IMR-90 (cell line): ENCODE results near the gene CDKAL1. TPM values are rescaled to one million over a fixed set of nuclear protein-coding genes. Genes with fewer than 3 reads are reported as not detected.

ENCODE experiments used
- ATAC-seq: fragments of 200-7000 bp; cut with Tn5 transposase; 2 replicates; pipeline ENCODE4 v1.9.1; 2020; ENCODE audit warnings: low read depth, mild to moderate bottlenecking, moderate library complexity
- BruUV-seq: library from RNA; stranded (reverse); fragments of 400-500 nt; replicated peaks from 2 replicates; lab custom pipeline; 2021; lab: Mats Ljungman, UMichigan
- CTCF ChIA-PET: fragments of 300-600 bp; formaldehyde crosslinking; extraction: SDS; loops from one replicate; lab custom pipeline; 2021; ENCODE audit warnings: antibody characterized with exemption; lab: Yijun Ruan, JAX
- POLR2A ChIA-PET: fragments of 300-600 bp; sonication (Branson Sonifier 250); formaldehyde crosslinking; loops from one replicate; lab custom pipeline; 2022; ENCODE audit warnings: antibody characterized with exemption; ENCODE audit not compliant: unreplicated experiment; lab: Charles Lee
- DNase-seq: peaks from one replicate; pipeline ENCODE4 v3.0.0; 2013
- H2AFZ ChIP-seq: replicated peaks from 2 replicates; pipeline ENCODE3; 2013; ENCODE audit warnings: low read length, mild to moderate bottlenecking; ENCODE audit not compliant: poor library complexity
- H2AK5ac ChIP-seq: 2 replicates; pipeline ENCODE4 v1.6.1; 2013; ENCODE audit warnings: low read depth, low read length, inconsistent platforms
- H2AK9ac ChIP-seq: replicated peaks from 2 replicates; pipeline ENCODE3; 2013; ENCODE audit warnings: mild to moderate bottlenecking, low read depth, low read length, moderate library complexity; ENCODE audit not compliant: poor library complexity
- H2BK120ac ChIP-seq: 2 replicates; pipeline ENCODE4 v1.6.1; 2013; ENCODE audit warnings: low read depth, low read length, inconsistent platforms
- H2BK15ac ChIP-seq: 3 replicates; pipeline ENCODE4 v1.6.1; 2013; ENCODE audit warnings: low read depth, low read length, inconsistent platforms
- H2BK20ac ChIP-seq: 2 replicates; pipeline ENCODE4 v1.6.1; 2013; ENCODE audit warnings: low read depth, mild to moderate bottlenecking, inconsistent platforms, low read length, moderate library complexity
- H2BK5ac ChIP-seq: 2 replicates; pipeline ENCODE4 v1.6.1; 2013; ENCODE audit warnings: mild to moderate bottlenecking, low read depth, low read length, inconsistent platforms; ENCODE audit not compliant: poor library complexity, severe bottlenecking
- H3K14ac ChIP-seq: replicated peaks from 2 replicates; pipeline ENCODE4 v1.6.1; 2013; ENCODE audit warnings: low read depth, low read length, inconsistent platforms
- H3K18ac ChIP-seq: 2 replicates; pipeline ENCODE4 v1.6.1; 2013; ENCODE audit warnings: low read depth, low read length, control low read depth
- H3K23ac ChIP-seq: 2 replicates; pipeline ENCODE4 v1.6.1; 2013; ENCODE audit warnings: low read depth, low read length, inconsistent platforms
- H3K27ac ChIP-seq: 2 replicates; pipeline ENCODE4 v1.5.1; 2013; ENCODE audit warnings: mild to moderate bottlenecking, control low read depth, low read length; ENCODE audit not compliant: insufficient read depth
- H3K27me3 ChIP-seq: 2 replicates; pipeline ENCODE4 v1.6.1; 2013; ENCODE audit warnings: low read length; ENCODE audit not compliant: control insufficient read depth, insufficient read depth
- H3K36me3 ChIP-seq: 2 replicates; pipeline ENCODE4 v1.6.1; 2013; ENCODE audit warnings: low read length, mixed read lengths; ENCODE audit not compliant: control insufficient read depth, insufficient read depth
- H3K4ac ChIP-seq: 2 replicates; pipeline ENCODE4 v1.6.1; 2013; ENCODE audit warnings: low read depth, low read length, inconsistent platforms
- H3K4me1 ChIP-seq: 2 replicates; pipeline ENCODE4 v1.6.1; 2013; ENCODE audit warnings: low read length, mixed read lengths; ENCODE audit not compliant: control insufficient read depth, insufficient read depth
- H3K4me2 ChIP-seq: 2 replicates; pipeline ENCODE4 v1.6.1; 2013; ENCODE audit warnings: low read depth, mild to moderate bottlenecking, control low read depth, low read length, moderate library complexity
- H3K4me3 ChIP-seq: 2 replicates; pipeline ENCODE4 v1.5.1; 2013; ENCODE audit warnings: low read depth, mild to moderate bottlenecking, control low read depth, low read length, moderate library complexity; ENCODE audit not compliant: insufficient read depth
- H3K56ac ChIP-seq: 2 replicates; pipeline ENCODE4 v1.6.1; 2013; ENCODE audit warnings: low read length, inconsistent platforms; ENCODE audit not compliant: insufficient read depth; ENCODE audit errors: extremely low read depth
- H3K79me1 ChIP-seq, 2 experiments: 2 replicates each; pipeline ENCODE4 v1.6.1; 2013; ENCODE audit warnings: low read length in 2 of 2, inconsistent platforms in 1 of 2, low read depth in 1 of 2
- H3K9ac ChIP-seq: 2 replicates; pipeline ENCODE4 v1.6.1; 2013; ENCODE audit warnings: low read depth, low read length, control low read depth
- H3K9me1 ChIP-seq: 2 replicates; pipeline ENCODE4 v1.6.1; 2013; ENCODE audit warnings: low read length, inconsistent platforms; ENCODE audit not compliant: insufficient read depth
- H3K9me3 ChIP-seq: 2 replicates; pipeline ENCODE4 v1.6.1; 2013; ENCODE audit warnings: low read length; ENCODE audit not compliant: control insufficient read depth, insufficient read depth
- H4K20me1 ChIP-seq: 2 replicates; pipeline ENCODE4 v1.6.1; 2013; ENCODE audit warnings: low read length, inconsistent platforms; ENCODE audit not compliant: insufficient read depth
- H4K5ac ChIP-seq: 2 replicates; pipeline ENCODE4 v1.6.1; 2013; ENCODE audit warnings: mild to moderate bottlenecking, low read depth, low read length, control low read depth
- H4K8ac ChIP-seq, 2 experiments: 2 replicates each; pipeline ENCODE4 v1.6.1; 2013; ENCODE audit warnings: low read depth in 2 of 2, low read length in 2 of 2, control low read depth in 1 of 2, inconsistent platforms in 1 of 2
- H4K91ac ChIP-seq: 2 replicates; pipeline ENCODE4 v1.6.1; 2013; ENCODE audit warnings: low read depth, low read length, inconsistent platforms; ENCODE audit not compliant: insufficient read depth
- CEBPB ChIP-seq: IDR thresholded peaks from 2 replicates; pipeline ENCODE4 v1.6.1; 2012; ENCODE audit warnings: low read depth, low read length, improper control_type of control experiment
- FOS ChIP-seq: fragments of 150-350 bp; IDR thresholded peaks from 2 replicates; pipeline ENCODE4 v1.6.1; 2016; ENCODE audit warnings: low read depth, low read length
- MAFK ChIP-seq: IDR thresholded peaks from 2 replicates; pipeline ENCODE4 v1.6.1; 2012; ENCODE audit warnings: low read depth, low read length, improper control_type of control experiment
- WGBS, 2 experiments: methylation state at CpG; one replicate each; pipeline versions ENCODE4 v1.1.5 to v1.1.7; 2013; ENCODE audit warnings: missing lambda C conversion rate in 2 of 2; ENCODE audit not compliant: insufficient read length in 1 of 2; ENCODE audit errors: extremely low coverage in 2 of 2; 5-methylcytosine and 5-hydroxymethylcytosine counted together
- dilution Hi-C: fragments of 300-500 bp; cut with HindIII; formaldehyde crosslinking; loops from one replicate; pipeline ENCODE4 v1.14.3; 2018; ENCODE audit warnings: low sequenced_read_pairs; ENCODE audit not compliant: unreplicated experiment
- in situ Hi-C: fragments of 300-500 bp; cut with MboI; formaldehyde crosslinking; loops from 3 replicates; pipeline ENCODE4 v1.14.3; 2019; ENCODE audit warnings: low sequenced_read_pairs, inconsistent platforms, mixed read lengths
- intact Hi-C: fragments of 100-400 bp; cut with micrococcal nuclease; formaldehyde crosslinking; loops from 2 replicates; pipeline ENCODE4 v1.10.0; 2022
- polyA plus RNA-seq, 3 experiments: library from polyadenylated mRNA; depleted of rRNA; stranded (reverse); fragments of >200 nt; gene quantifications; 2 replicates each; pipeline ENCODE4 v1.2.3, GENCODE V29; 2012; ENCODE audit warnings: low replicate concordance in 1 of 3
- total RNA-seq: library from RNA; depleted of rRNA; stranded (reverse); fragments of >200 nt; gene quantifications from 2 replicates; pipeline ENCODE4 v1.2.3, GENCODE V29; 2012

CDKAL1 gene
- total and polyA plus RNA-seq, 2 of the 4 experiments (the other 2 are of a cell fraction): 3.7 to 13.1 TPM

- Histone ChIP-seq H3K14ac (no peak overlapping the region), H3K27ac (no peak overlapping the region), H3K36me3 (no peaks in the 10 kb centered on the region; the same call in 1 of the 2 replicates), H2BK120ac (no peak overlapping the region), H3K4me2 (no peak overlapping the region), H2BK15ac (no peak overlapping the region), H3K56ac (no peak overlapping the region), H2BK5ac (no peak overlapping the region), H2AK9ac (no peak overlapping the region), H4K91ac (no peak overlapping the region), H4K20me1 (no peaks in the 10 kb centered on the region), H4K5ac (no peak overlapping the region), H3K27me3 (no peaks in the 10 kb centered on the region), H3K9me3 (no peaks in the 10 kb centered on the region), H3K9me1 (no peaks in the 10 kb centered on the region), H3K4ac (no peak overlapping the region), H3K79me1 (peaks cover 3 to 4% of the 10 kb centered on the region in 2 experiments; a peak in 1 of 4 replicates), H3K18ac (no peak overlapping the region), H2BK20ac (no peak overlapping the region), H3K9ac (no peak overlapping the region), H2AFZ (no peak overlapping the region), H3K4me1 (no peaks in the 10 kb centered on the region), H4K8ac (no peak overlapping the region), H3K4me3 (no peak overlapping the region), H2AK5ac (no peak overlapping the region), H3K23ac (no peak overlapping the region)
- TF ChIP-seq FOS (no peak), MAFK (no peak), CEBPB (peak; percentile 100)
- intact Hi-C loops: no loop called here
- POLR2A ChIA-PET: no interaction called here
- BruUV-seq: no TSS peak
- CTCF ChIA-PET: interaction anchor here (1.0 kb wide), 1 partner anchor 15 kb away, joined by 3 read pairs; no protein-coding TSS in a partner anchor
- DNase-seq: peak; percentile 63
- dilution Hi-C loops: no loop called here
- WGBS, 2 experiments: no CpG with 5 or more reads among the region's 1 CpG
- in situ Hi-C loops: loop anchor here (25.0 kb wide), 1 partner anchor 1564 kb away; no protein-coding TSS in a partner anchor
- no peak for ATAC-seq
Measured at GRCh38 chr6:20572940-20573339, 38.7 kb downstream of the CDKAL1 start.
